ENCODE measurements around the gene EPHB2. TPM values are rescaled to one million over a fixed set of nuclear protein-coding genes. Genes with fewer than 3 reads are reported as not detected.

EPHB2 gene
- total and polyA plus RNA-seq, 3 donors from 2014 or later, result 7.7 to 9.4 (median 8.2) TPM

- no peaks in the 10 kb centered on the region for H3K36me3 ChIP-seq (ENCODE audit: low read depth, missing control alignments)
- H3K27me3 ChIP-seq, result no peaks in the 10 kb centered on the region
- 60 to 72% methylated on average over 3 of the region's 3 CpGs for WGBS, 2 donors
- H3K4me3 ChIP-seq, result no peak overlapping the region
- no peaks in the 10 kb centered on the region for H3K4me1 ChIP-seq
- no peak for TF ChIP-seq POLR2A (IDR thresholded peaks at IDR 0.05)
- TF ChIP-seq, protein P1, sequence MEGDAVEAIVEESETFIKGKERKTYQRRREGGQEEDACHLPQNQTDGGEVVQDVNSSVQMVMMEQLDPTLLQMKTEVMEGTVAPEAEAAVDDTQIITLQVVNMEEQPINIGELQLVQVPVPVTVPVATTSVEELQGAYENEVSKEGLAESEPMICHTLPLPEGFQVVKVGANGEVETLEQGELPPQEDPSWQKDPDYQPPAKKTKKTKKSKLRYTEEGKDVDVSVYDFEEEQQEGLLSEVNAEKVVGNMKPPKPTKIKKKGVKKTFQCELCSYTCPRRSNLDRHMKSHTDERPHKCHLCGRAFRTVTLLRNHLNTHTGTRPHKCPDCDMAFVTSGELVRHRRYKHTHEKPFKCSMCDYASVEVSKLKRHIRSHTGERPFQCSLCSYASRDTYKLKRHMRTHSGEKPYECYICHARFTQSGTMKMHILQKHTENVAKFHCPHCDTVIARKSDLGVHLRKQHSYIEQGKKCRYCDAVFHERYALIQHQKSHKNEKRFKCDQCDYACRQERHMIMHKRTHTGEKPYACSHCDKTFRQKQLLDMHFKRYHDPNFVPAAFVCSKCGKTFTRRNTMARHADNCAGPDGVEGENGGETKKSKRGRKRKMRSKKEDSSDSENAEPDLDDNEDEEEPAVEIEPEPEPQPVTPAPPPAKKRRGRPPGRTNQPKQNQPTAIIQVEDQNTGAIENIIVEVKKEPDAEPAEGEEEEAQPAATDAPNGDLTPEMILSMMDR (IDR thresholded peaks at IDR 0.05), result no peak
- no peak for DNase-seq
- no peaks in the 10 kb centered on the region for H3K9me3 ChIP-seq
- H3K27ac ChIP-seq, result no peak overlapping the region
- intact Hi-C loops (cut with DNase I; ENCODE audit: low total_unique reads), result no loop called here
Observed at GRCh38 chr1:22951796-22952195, 241.2 kb downstream of the EPHB2 start.

DNA sequence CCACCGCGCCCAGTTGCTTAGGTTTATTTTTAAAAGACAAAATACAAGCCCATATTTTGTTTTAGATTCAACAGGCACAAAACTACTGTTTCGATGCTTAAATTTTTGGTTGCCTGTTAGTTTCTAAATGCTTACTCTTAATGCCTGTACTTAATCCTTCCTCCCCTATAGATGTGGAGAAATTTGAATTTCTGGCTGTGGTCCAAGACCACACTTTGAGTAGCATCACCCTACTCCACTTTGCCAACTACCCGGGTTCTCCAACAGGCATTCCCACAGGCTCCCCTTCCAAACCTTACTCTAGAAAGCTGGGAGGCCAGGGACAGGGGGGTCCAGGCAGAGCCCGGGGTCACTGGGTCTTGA is 242.0 kb downstream of the EPHB2 start:
- intact Hi-C loops (cut with DNase I; ENCODE audit: low total_unique reads), result no loop called here
- Histone ChIP-seq H3K4me1 (no peaks in the 10 kb centered on the region), H3K4me3 (peak overlapping the region; percentile 42 to 48), H3K36me3 (ENCODE audit: low read depth, missing control alignments) (no peaks in the 10 kb centered on the region), H3K27me3 (no peaks in the 10 kb centered on the region), H3K9me3 (no peaks in the 10 kb centered on the region), H3K27ac (no peak overlapping the region)
- TF ChIP-seq POLR2A (IDR thresholded peaks at IDR 0.05), result no peak
- TF ChIP-seq, protein P1 (IDR thresholded peaks at IDR 0.05), result no peak
- no peak for DNase-seq
- WGBS, 2 donors, result 54 to 71% methylated on average over 5 of the region's 5 CpGs

DNA sequence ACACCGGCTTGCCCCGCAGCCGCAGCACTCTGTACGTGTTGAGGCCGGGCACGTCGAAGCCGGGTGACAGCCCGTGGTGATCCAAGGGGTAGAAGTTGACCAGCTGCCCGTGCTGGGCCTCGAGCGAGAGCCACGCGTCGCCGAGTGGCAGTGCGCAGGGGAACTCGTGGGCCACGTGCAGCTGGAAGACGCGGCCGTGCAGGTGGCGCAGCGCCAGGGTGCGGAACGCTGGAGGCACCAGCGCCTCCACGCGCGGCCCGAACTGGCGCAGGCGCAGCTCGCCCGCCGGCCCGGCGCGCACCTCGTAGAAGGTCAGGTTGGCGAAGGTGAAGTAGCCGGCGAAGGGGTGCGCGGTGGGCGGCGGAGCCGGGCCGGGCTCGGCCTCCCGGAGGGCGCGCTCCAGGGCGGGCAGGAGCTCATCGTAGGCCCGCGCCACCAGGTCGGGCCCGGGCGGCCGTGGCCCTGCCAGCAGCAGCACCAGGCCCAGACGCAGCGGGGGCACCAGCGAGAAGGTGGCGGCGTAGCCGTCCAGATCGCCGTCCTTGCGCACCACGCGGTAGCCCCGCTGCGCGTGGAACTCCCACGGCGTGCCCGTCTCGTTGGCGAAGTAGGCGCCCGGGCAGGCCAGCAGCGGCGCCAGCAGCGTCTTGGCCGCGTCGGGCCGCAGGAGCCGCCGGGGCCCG is 242.6 kb downstream of the EPHB2 start:
- Histone ChIP-seq H3K36me3 (ENCODE audit: low read depth, missing control alignments) (no peaks in the 10 kb centered on the region), H3K4me3 (peak overlapping the region; percentile 42 to 48), H3K4me1 (no peaks in the 10 kb centered on the region), H3K9me3 (no peaks in the 10 kb centered on the region), H3K27ac (no peak overlapping the region), H3K27me3 (no peaks in the 10 kb centered on the region)
- TF ChIP-seq, protein P1 (IDR thresholded peaks at IDR 0.05), result no peak
- DNase-seq, result peak; percentile 44
- intact Hi-C loops (cut with DNase I; ENCODE audit: low total_unique reads), result no loop called here
- WGBS, 2 donors, result 17% methylated on average over 65 of the region's 92 CpGs; no CpG with 5 or more reads in 1 of the 2 donors

- TF ChIP-seq, protein P1 (IDR thresholded peaks at IDR 0.05), result no peak
- no peak for TF ChIP-seq POLR2A (IDR thresholded peaks at IDR 0.05)
- Histone ChIP-seq H3K36me3 (ENCODE audit: low read depth, missing control alignments) (no peaks in the 10 kb centered on the region), H3K4me1 (no peaks in the 10 kb centered on the region), H3K9me3 (no peaks in the 10 kb centered on the region), H3K4me3 (peak overlapping the region; percentile 42 to 48), H3K27ac (no peak overlapping the region), H3K27me3 (no peaks in the 10 kb centered on the region)
- WGBS, 2 donors, result 23 to 82% methylated on average over 4 to 34 of the region's 38 CpGs
- no peak for DNase-seq
- intact Hi-C loops (cut with DNase I; ENCODE audit: low total_unique reads), result no loop called here
Observed at GRCh38 chr1:22953740-22954141, 243.1 kb downstream of the EPHB2 start.

- no peak for TF ChIP-seq POLR2A (IDR thresholded peaks at IDR 0.05)
- TF ChIP-seq, protein P1 (IDR thresholded peaks at IDR 0.05), result no peak
- H3K4me3 ChIP-seq, result no peak overlapping the region
- no peaks in the 10 kb centered on the region for H3K27me3 ChIP-seq
- no peaks in the 10 kb centered on the region for H3K9me3 ChIP-seq
- DNase-seq, result no peak
- no peaks in the 10 kb centered on the region for H3K36me3 ChIP-seq (ENCODE audit: low read depth, missing control alignments)
- intact Hi-C loops (cut with DNase I; ENCODE audit: low total_unique reads), result no loop called here
- no peaks in the 10 kb centered on the region for H3K4me1 ChIP-seq
- no peak overlapping the region for H3K27ac ChIP-seq
- 87% methylated on average over 4 to 7 of the region's 7 CpGs for WGBS, 2 donors
Observed at GRCh38 chr1:22955146-22955545, 244.5 kb downstream of the EPHB2 start.

Measured in testis (tissue), 3 donors.